Thoracic aorta (tissue), 2 donors: Measurements from ENCODE around the gene FOXB2. TPM values are rescaled to one million over a fixed set of nuclear protein-coding genes. Genes with fewer than 3 reads are reported as not detected.

ENCODE experiments used
- ATAC-seq: fragments of 150-250 bp; one replicate; pipeline ENCODE4 v1.8.0; 2017; ENCODE audit warnings: low read depth; ENCODE audit not compliant: insufficient number of reproducible peaks, low FRiP score
- DNase-seq: peaks from one replicate; pipeline ENCODE4 v3.0.0-alpha.2; 2020; ENCODE audit warnings: low spot score
- H3K27ac ChIP-seq, 2 donors: fragments of 200-600 bp; sonication (generic); 1 replicate in 1 of 2; 2 replicates in 1 of 2; pipeline ENCODE4 v1.5.1; 2016; ENCODE audit warnings: mild to moderate bottlenecking in 2 of 2, moderate library complexity in 2 of 2
- H3K27me3 ChIP-seq: fragments of 200-600 bp; sonication (generic); replicated peaks from 2 replicates; pipeline ENCODE4 v1.6.0; 2016; ENCODE audit warnings: mild to moderate bottlenecking; ENCODE audit not compliant: insufficient read depth
- H3K36me3 ChIP-seq: fragments of 200-600 bp; sonication (generic); one replicate; pipeline ENCODE4 v1.5.1; 2016
- H3K4me1 ChIP-seq, 2 donors: fragments of 200-600 bp; sonication (generic); 1 replicate in 1 of 2; 2 replicates in 1 of 2; pipeline versions ENCODE4 v1.5.1 to v1.6.0; 2016; ENCODE audit warnings: low read depth in 2 of 2, mild to moderate bottlenecking in 1 of 2; ENCODE audit not compliant: control insufficient read depth in 1 of 2
- H3K4me3 ChIP-seq: fragments of 200-600 bp; sonication (generic); 2 replicates; pipeline ENCODE4 v1.5.1; 2016; ENCODE audit warnings: mild to moderate bottlenecking
- H3K9me3 ChIP-seq: fragments of 200-600 bp; sonication (generic); 2 replicates; pipeline ENCODE4 v1.5.1; 2016
- total RNA-seq, 2 donors: library from RNA; depleted of rRNA; stranded (reverse); fragments of >200 nt; gene quantifications; one replicate each; pipeline versions ENCODE4 v1.1.0 to v1.2.3, GENCODE V29; 2016
- TF ChIP-seq, protein P1 (sequence below): fragments of 200-600 bp; sonication (generic); IDR thresholded peaks from one replicate; pipeline ENCODE4 v1.5.1; 2019; ENCODE audit warnings: antibody characterized with exemption

The FOXB2 gene
- total RNA-seq, 2 donors from 2014 or later, result not detected

DNA sequence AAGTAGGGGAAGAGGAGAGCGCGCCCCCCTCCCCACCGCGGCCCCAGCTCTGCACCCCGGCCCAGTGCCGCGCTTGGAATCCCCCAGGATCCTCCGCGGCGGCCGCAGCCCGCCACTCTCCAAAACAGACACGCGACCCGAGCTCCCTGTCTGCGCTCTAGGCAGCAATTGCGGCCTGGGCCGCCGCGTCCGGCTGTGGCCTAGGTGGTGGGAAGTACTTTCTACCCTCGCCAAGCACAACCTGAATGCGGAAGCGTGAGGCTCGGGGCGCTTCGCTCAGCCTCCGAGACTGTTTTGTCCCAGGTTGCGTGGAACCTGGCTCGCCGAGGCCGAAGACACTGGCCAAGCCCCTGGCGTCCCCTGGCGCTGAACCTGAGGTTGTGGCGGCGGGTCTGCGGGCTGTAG is 3.3 kb upstream of the FOXB2 start:
- Histone ChIP-seq H3K4me1 (peaks cover 20 to 65% of the 10 kb centered on the region in 2 donors), H3K27me3 (peaks cover 76% of the 10 kb centered on the region), H3K27ac (no peak overlapping the region), H3K4me3 (peak overlapping the region; percentile 44), H3K36me3 (no peaks in the 10 kb centered on the region), H3K9me3 (no peaks in the 10 kb centered on the region)
- no peak for DNase-seq
- TF ChIP-seq, protein P1, sequence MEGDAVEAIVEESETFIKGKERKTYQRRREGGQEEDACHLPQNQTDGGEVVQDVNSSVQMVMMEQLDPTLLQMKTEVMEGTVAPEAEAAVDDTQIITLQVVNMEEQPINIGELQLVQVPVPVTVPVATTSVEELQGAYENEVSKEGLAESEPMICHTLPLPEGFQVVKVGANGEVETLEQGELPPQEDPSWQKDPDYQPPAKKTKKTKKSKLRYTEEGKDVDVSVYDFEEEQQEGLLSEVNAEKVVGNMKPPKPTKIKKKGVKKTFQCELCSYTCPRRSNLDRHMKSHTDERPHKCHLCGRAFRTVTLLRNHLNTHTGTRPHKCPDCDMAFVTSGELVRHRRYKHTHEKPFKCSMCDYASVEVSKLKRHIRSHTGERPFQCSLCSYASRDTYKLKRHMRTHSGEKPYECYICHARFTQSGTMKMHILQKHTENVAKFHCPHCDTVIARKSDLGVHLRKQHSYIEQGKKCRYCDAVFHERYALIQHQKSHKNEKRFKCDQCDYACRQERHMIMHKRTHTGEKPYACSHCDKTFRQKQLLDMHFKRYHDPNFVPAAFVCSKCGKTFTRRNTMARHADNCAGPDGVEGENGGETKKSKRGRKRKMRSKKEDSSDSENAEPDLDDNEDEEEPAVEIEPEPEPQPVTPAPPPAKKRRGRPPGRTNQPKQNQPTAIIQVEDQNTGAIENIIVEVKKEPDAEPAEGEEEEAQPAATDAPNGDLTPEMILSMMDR, result no peak
- ATAC-seq, result no peak

DNA sequence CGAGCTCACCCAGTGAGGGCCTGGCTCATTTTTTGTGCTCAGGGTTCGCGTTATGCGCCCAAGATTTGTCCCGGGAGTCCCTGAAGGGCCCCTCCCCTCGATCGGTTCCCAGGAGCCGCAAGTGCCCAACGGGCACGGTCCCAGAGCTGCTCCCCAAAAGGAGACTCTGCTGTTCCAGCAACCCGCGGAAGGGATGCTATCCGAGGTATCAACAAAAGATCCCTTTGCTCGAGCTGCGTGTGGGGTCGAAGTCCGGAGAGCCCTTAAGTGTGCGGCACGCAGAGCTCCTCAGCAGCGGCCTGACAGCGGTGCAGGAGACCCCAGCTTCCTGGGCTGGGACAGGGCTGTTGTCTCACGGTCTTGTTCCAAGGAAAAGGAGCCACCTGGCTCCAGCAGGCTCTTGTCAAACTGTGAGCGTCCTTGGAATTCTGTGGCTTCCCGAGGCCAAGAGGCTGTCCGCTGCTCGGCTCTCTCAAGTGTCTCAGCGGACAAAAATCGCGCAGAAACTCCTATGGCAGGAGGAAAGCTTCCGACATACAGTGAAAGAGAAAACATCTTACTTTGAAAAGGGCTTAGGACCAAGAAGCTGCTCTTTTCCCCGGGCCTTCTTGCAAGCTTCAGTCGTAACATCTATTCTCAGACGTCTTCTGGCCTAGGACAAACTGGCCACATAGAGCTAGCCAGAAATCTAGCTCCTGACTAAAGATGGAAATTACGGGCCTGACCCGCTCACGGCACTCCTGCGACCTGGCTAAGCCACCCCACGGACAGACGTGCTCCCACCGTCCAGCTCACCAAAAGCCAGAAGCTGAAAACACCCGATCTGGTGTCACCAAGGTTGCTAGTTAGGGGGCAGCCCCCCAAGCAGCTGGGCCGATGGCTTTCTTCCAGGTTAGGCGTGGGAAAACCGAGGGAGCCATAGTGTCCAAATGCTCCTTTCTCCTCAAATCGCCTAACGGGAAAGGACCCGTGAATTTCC is 2.6 kb upstream of the FOXB2 start:
- H3K4me1 ChIP-seq, result peaks cover 20 to 62% of the 10 kb centered on the region in 2 donors
- H3K27ac ChIP-seq, result no peak overlapping the region
- peak overlapping the region; percentile 44 for H3K4me3 ChIP-seq
- DNase-seq (no peak), ATAC-seq (no peak)
- TF ChIP-seq, protein P1, result no peak
- no peaks in the 10 kb centered on the region for H3K9me3 ChIP-seq
- peaks cover 83% of the 10 kb centered on the region for H3K27me3 ChIP-seq
- no peaks in the 10 kb centered on the region for H3K36me3 ChIP-seq

DNA sequence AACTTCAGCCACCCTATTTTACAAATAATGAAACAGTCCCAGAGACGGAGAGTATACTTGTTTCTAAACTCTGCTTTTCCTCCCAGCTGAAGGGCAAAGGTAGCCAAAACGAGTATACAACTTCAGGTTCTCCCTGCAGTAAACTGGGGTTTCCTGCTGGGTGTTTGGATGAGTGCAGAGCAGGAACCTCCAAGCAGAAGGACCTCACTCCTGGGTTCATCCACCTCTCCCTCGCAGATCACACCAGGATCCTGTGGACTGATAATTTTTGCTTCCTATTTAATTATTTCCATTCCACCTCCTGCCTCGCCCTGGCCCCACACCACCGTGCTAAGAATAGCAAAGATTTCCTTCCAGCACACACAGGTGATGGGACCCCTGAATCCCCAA is 2.0 kb upstream of the FOXB2 start:
- peaks cover 85% of the 10 kb centered on the region for H3K27me3 ChIP-seq
- H3K27ac ChIP-seq, result no peak overlapping the region
- H3K36me3 ChIP-seq, result no peaks in the 10 kb centered on the region
- ATAC-seq (no peak), DNase-seq (no peak)
- H3K4me3 ChIP-seq, result no peak overlapping the region
- TF ChIP-seq, protein P1, result no peak
- no peaks in the 10 kb centered on the region for H3K9me3 ChIP-seq
- H3K4me1 ChIP-seq, result peaks cover 13 to 56% of the 10 kb centered on the region in 2 donors

DNA sequence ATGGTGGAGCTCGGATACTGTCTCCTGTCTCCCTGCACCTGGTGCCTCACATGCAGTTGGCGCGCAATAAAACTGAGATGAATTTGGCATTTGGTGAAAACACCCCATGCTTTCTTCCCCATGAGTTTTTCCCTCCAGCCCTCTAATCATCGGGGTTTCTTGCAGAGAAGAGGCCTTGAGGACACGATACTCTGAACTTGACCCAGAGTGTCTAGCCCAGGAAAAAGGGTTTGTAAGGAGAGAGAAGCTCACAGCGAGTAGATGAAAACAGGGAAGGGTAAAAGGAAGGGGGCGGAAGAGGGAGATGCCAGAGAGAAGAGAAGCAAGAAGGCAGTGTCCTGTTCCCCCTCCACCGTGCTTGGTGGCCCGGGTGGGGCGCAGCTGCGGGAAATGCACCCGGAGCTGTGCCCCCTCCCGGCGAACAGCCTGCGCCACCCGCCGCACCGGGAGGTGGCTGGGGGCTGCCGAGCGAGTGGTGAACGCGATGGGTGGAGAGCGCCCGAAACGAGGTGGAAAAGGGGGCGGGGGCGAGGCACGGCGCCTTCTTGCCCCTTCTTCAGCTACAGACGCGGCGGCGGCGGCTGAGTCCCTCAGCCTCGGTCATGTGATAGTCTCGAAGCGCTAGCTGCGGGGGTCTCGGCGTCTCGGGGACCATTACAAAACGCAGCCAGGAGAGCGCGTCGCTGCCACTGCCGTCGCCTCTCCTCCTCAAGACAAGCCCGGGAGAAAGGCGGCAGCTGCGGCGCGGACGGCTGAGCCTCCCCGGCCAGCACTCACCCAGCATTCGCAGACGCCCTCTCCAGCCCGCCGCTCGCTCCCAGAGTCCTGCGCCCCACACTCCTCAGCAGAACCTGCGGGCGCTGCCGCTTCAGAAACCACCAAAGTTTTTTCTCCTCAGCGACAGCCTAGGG is 1.1 kb upstream of the FOXB2 start:
- H3K9me3 ChIP-seq, result no peaks in the 10 kb centered on the region
- ATAC-seq, result no peak
- no peak for DNase-seq
- TF ChIP-seq, protein P1, result no peak
- H3K4me3 ChIP-seq, result peak overlapping the region; percentile 55
- no peaks in the 10 kb centered on the region for H3K36me3 ChIP-seq
- peaks cover 13 to 56% of the 10 kb centered on the region in 2 donors for H3K4me1 ChIP-seq
- H3K27me3 ChIP-seq, result peaks cover 86% of the 10 kb centered on the region
- H3K27ac ChIP-seq, result peak overlapping the region in 1 of 2 donors; percentile 21

DNA sequence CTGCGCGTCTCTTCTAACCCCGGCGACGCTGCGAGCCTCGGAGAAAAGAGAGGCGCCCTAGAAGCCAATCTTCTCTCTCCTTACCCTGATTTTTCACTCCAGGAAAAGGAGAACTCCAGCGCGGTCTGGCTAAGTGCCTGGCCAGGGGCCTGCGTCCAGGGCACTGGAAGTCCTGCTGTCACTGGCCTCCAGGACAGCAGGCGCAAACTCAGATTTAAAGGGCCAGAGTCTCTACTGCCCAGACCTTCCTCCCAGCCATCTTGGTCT is 553 bp upstream of the FOXB2 start:
- TF ChIP-seq, protein P1, result no peak
- Histone ChIP-seq H3K4me1 (peaks cover 13 to 56% of the 10 kb centered on the region in 2 donors), H3K9me3 (no peaks in the 10 kb centered on the region), H3K4me3 (peak overlapping the region; percentile 55), H3K27me3 (peaks cover 86% of the 10 kb centered on the region), H3K36me3 (no peaks in the 10 kb centered on the region), H3K27ac (no peak overlapping the region)
- DNase-seq, result no peak
- no peak for ATAC-seq
